ENCODE data around the gene HINT3. TPM values are rescaled to one million over a fixed set of nuclear protein-coding genes. Genes with fewer than 3 reads are reported as not detected.

The HINT3 gene
- total RNA-seq, 4 donors from 2014 or later: 31.0 to 54.8 (median 46.2) TPM

GRCh38 chr6:125981571-125982185 is 25.1 kb downstream of the HINT3 start:
- H3K27me3 ChIP-seq: no peaks in the 10 kb centered on the region
- TF ChIP-seq POLR2A (IDR thresholded peaks at IDR 0.05) (no peak), POLR2AphosphoS5 (IDR thresholded peaks at IDR 0.05) (no peak), EP300 (IDR thresholded peaks at IDR 0.05) (no peak), CTCF (IDR thresholded peaks at IDR 0.05) (no peak)
- no peaks in the 10 kb centered on the region for H3K9me3 ChIP-seq
- no peak for ATAC-seq
- no peak overlapping the region for H3K27ac ChIP-seq
- H3K4me3 ChIP-seq: no peak overlapping the region
- WGBS, 2 donors (ENCODE audit: low coverage in 1 of 2): 72 to 75% methylated on average over 2 of the region's 2 CpGs
- H3K4me1 ChIP-seq: peaks cover 0 to 9% (median 2%) of the 10 kb centered on the region in 3 donors
- peaks cover 0 to 34% of the 10 kb centered on the region in 2 donors for H3K36me3 ChIP-seq

- Histone ChIP-seq H3K27ac (no peak overlapping the region), H3K36me3 (peaks cover 0 to 21% of the 10 kb centered on the region in 2 donors), H3K27me3 (no peaks in the 10 kb centered on the region), H3K4me1 (peaks cover 0 to 26% (median 2%) of the 10 kb centered on the region in 3 donors), H3K4me3 (no peak overlapping the region), H3K9me3 (no peaks in the 10 kb centered on the region)
- TF ChIP-seq POLR2AphosphoS5 (IDR thresholded peaks at IDR 0.05) (no peak), POLR2A (IDR thresholded peaks at IDR 0.05) (no peak), CTCF (IDR thresholded peaks at IDR 0.05) (no peak), EP300 (IDR thresholded peaks at IDR 0.05) (no peak)
- WGBS, 2 donors (ENCODE audit: low coverage in 1 of 2): 56 to 67% methylated on average over 4 of the region's 4 CpGs
- no peak for ATAC-seq
Observed at GRCh38 chr6:125983246-125983945, 26.8 kb downstream of the HINT3 start.

- H3K27me3 ChIP-seq: no peaks in the 10 kb centered on the region
- TF ChIP-seq POLR2AphosphoS5 (IDR thresholded peaks at IDR 0.05): no peak
- TF ChIP-seq EP300 (IDR thresholded peaks at IDR 0.05): no peak
- no peak for TF ChIP-seq CTCF (IDR thresholded peaks at IDR 0.05)
- no peak for TF ChIP-seq POLR2A (IDR thresholded peaks at IDR 0.05)
- no peaks in the 10 kb centered on the region for H3K9me3 ChIP-seq
- no peak overlapping the region for H3K4me3 ChIP-seq
- peaks cover 0 to 13% of the 10 kb centered on the region in 2 donors for H3K36me3 ChIP-seq
- WGBS, 2 donors (ENCODE audit: low coverage in 1 of 2): 57% methylated on average over 2 of the region's 2 CpGs; no CpG with 5 or more reads in 1 of the 2 donors
- ATAC-seq: no peak
- no peak overlapping the region for H3K27ac ChIP-seq
- H3K4me1 ChIP-seq: peaks cover 0 to 34% (median 2%) of the 10 kb centered on the region in 3 donors
Observed at GRCh38 chr6:125984311-125984710, 27.7 kb downstream of the HINT3 start.

- TF ChIP-seq EP300 (IDR thresholded peaks at IDR 0.05): no peak
- no peak for TF ChIP-seq CTCF (IDR thresholded peaks at IDR 0.05)
- TF ChIP-seq POLR2A (IDR thresholded peaks at IDR 0.05): no peak
- TF ChIP-seq POLR2AphosphoS5 (IDR thresholded peaks at IDR 0.05): no peak
- Histone ChIP-seq H3K27me3 (no peaks in the 10 kb centered on the region), H3K4me3 (peak overlapping the region; percentile 89 to 95), H3K9me3 (no peaks in the 10 kb centered on the region), H3K36me3 (peaks cover 0 to 7% of the 10 kb centered on the region in 2 donors), H3K4me1 (peaks cover 0 to 46% (median 2%) of the 10 kb centered on the region in 3 donors), H3K27ac (peak overlapping the region in 3 of 4 donors; percentile 80 to 89 (median 85))
- WGBS, 2 donors (ENCODE audit: low coverage in 1 of 2): 67 to 82% methylated on average over 2 to 4 of the region's 4 CpGs
- no peak for ATAC-seq
Observed at GRCh38 chr6:125985522-125985921, 29.0 kb downstream of the HINT3 start.

- no peaks in the 10 kb centered on the region for H3K27me3 ChIP-seq
- peak overlapping the region; percentile 89 to 95 for H3K4me3 ChIP-seq
- H3K4me1 ChIP-seq: peaks cover 0 to 50% (median 2%) of the 10 kb centered on the region in 3 donors
- no peaks in the 10 kb centered on the region for H3K9me3 ChIP-seq
- H3K36me3 ChIP-seq: peaks cover 0 to 3% of the 10 kb centered on the region in 2 donors
- H3K27ac ChIP-seq: peak overlapping the region; percentile 80 to 91 (median 87)
- TF ChIP-seq EP300 (IDR thresholded peaks at IDR 0.05) (no peak), POLR2AphosphoS5 (IDR thresholded peaks at IDR 0.05) (no peak), POLR2A (IDR thresholded peaks at IDR 0.05) (no peak), CTCF (IDR thresholded peaks at IDR 0.05) (no peak)
- WGBS, 2 donors (ENCODE audit: low coverage in 1 of 2): 1 to 15% methylated on average over 2 to 3 of the region's 3 CpGs
- ATAC-seq: no peak
Observed at GRCh38 chr6:125985979-125986300, 29.4 kb downstream of the HINT3 start.

Measured in gastroesophageal sphincter (tissue), 4 donors.